Measurements from ENCODE around the gene MLEC. TPM values are rescaled to one million over a fixed set of nuclear protein-coding genes. Genes with fewer than 3 reads are reported as not detected.

The MLEC gene
- total RNA-seq, 1 experiment from 2014 or later, result 181 TPM

GRCh38 chr12:120692524-120693033 is 5.6 kb downstream of the MLEC start:
- Histone ChIP-seq H4K5ac (ENCODE audit: insufficient read length, low read depth, low read length) (no peak overlapping the region), H3K4me1 (ENCODE audit: insufficient read depth, low read length) (peaks cover 5% of the 10 kb centered on the region; the same call in 1 of the 2 replicates), H3K23ac (ENCODE audit: insufficient read length, low read depth, low read length) (no peak overlapping the region), H3K4me2 (ENCODE audit: insufficient read depth, insufficient read length, low read length) (no peak overlapping the region), H4K8ac (replicated peaks; ENCODE audit: insufficient read length, low read depth, low read length) (no peak overlapping the region), H2AFZ (ENCODE audit: low read length) (no peak overlapping the region), H4K91ac (ENCODE audit: insufficient read length, low read depth, low read length) (no peak overlapping the region), H2BK120ac (ENCODE audit: low read depth, low read length, poor library complexity, severe bottlenecking) (no peak overlapping the region), H3T11ph (ENCODE audit: low read length) (no peak overlapping the region), H2BK20ac (ENCODE audit: low read depth, low read length, poor library complexity, severe bottlenecking) (no peak overlapping the region), H4K20me1 (ENCODE audit: control insufficient read depth, insufficient read depth, insufficient read length) (no peaks in the 10 kb centered on the region), H2BK5ac (ENCODE audit: insufficient read length, low read length) (no peak overlapping the region), H3K56ac (ENCODE audit: insufficient read length, low read depth, low read length) (no peak overlapping the region), H3K27me3 (ENCODE audit: insufficient read depth, low read length) (no peaks in the 10 kb centered on the region), H3K14ac (ENCODE audit: insufficient read depth, low read length) (no peak overlapping the region), H3K23me2 (ENCODE audit: insufficient read length, low read depth, low read length, poor library complexity, severe bottlenecking) (peaks cover 13% of the 10 kb centered on the region), H3K79me1 (ENCODE audit: insufficient read depth, low read depth, low read length, poor library complexity, severe bottlenecking) (no peaks in the 10 kb centered on the region), H3K79me2 (ENCODE audit: insufficient read depth, low read length) (peaks cover 33% of the 10 kb centered on the region), H3K4ac (ENCODE audit: low read depth, low read length) (no peak overlapping the region), H2BK15ac (ENCODE audit: low read depth, low read length) (no peak overlapping the region), H3K9me3 (ENCODE audit: control insufficient read depth, low read depth, low read length) (no peaks in the 10 kb centered on the region), H3K9ac (ENCODE audit: extremely low read depth, insufficient read length, low read length) (no peak overlapping the region), H2AK5ac (ENCODE audit: insufficient read length, low read length) (no peak overlapping the region), H3K27ac (ENCODE audit: insufficient read length, low read depth, low read length) (no peak overlapping the region), H3K18ac (ENCODE audit: insufficient read length, low read depth, low read length) (no peak overlapping the region), H2BK12ac (ENCODE audit: insufficient read length, low read depth, low read length) (no peak overlapping the region)
- no CpG with 5 or more reads among the region's 11 CpGs for WGBS (ENCODE audit: extremely low coverage, insufficient read length, low lambda C conversion rate)
- H3K4me1 Mint-ChIP-seq, result peaks cover 60 to 65% of the 10 kb centered on the region in 2 experiments
- DNase-seq, result no peak
- peak overlapping the region; percentile 4 to 72 (median 35); a peak in 5 of 7 replicates for H3K27ac Mint-ChIP-seq
- no peak for TF ChIP-seq CTCF (conservative IDR thresholded peaks at IDR 0.05)
- no peak overlapping the region for H3K4me3 Mint-ChIP-seq
- no peaks in the 10 kb centered on the region for H3K27me3 Mint-ChIP-seq (ENCODE audit: low read depth)
- H3K36me3 Mint-ChIP-seq (ENCODE audit: insufficient read depth in 1 of 3, low read depth in 3 of 3), result peaks cover 29 to 46% (median 37%) of the 10 kb centered on the region in 3 experiments; a peak in 6 of 7 replicates
- H3K9me3 Mint-ChIP-seq, result no peaks in the 10 kb centered on the region
